Upper lobe of right lung (tissue), 1 donor: ENCODE measurements around the gene HES2. TPM values are rescaled to one million over a fixed set of nuclear protein-coding genes. Genes with fewer than 3 reads are reported as not detected.

ENCODE experiments used
- ATAC-seq: fragments of 200-7000 bp; cut with Tn5 transposase; one replicate; pipeline ENCODE4 v1.9.1; 2020; ENCODE audit warnings: mild to moderate bottlenecking, moderate library complexity
- DNase-seq: peaks from one replicate; pipeline ENCODE4 v3.0.0-alpha.2; 2020
- H3K27ac ChIP-seq: fragments of 200-600 bp; one replicate; pipeline ENCODE4 v1.8.0; 2022
- H3K27me3 ChIP-seq: fragments of 200-600 bp; one replicate; pipeline ENCODE4 v1.8.0; 2022; ENCODE audit warnings: mild to moderate bottlenecking
- H3K36me3 ChIP-seq: fragments of 200-600 bp; one replicate; pipeline ENCODE4 v1.8.0; 2022
- H3K4me1 ChIP-seq: fragments of 200-600 bp; one replicate; pipeline ENCODE4 v1.8.0; 2022
- H3K4me3 ChIP-seq: fragments of 200-600 bp; one replicate; pipeline ENCODE4 v1.8.0; 2022; ENCODE audit warnings: mild to moderate bottlenecking
- H3K9me3 ChIP-seq: fragments of 200-600 bp; one replicate; pipeline ENCODE4 v1.8.0; 2022
- intact Hi-C: fragments of 100-400 bp; cut with DNase I; formaldehyde crosslinking; loops from one replicate; pipeline ENCODE4 v1.11.0; 2022
- total RNA-seq: library from RNA; stranded (reverse); fragmentation: NEBNext Ultra II Directional; extraction: Animal tissue kit (Norgen Biotek cat#: 25700); gene quantifications from one replicate; pipeline ENCODE4 v1.2.1, GENCODE V29; 2021
- TF ChIP-seq, protein P1 (sequence below): fragments of 200-600 bp; IDR thresholded peaks from one replicate; pipeline ENCODE4 v1.8.0; 2022; ENCODE audit warnings: antibody characterized with exemption
- donor health status: DM: no; HTN: yes; CAD: no; lungs with severe emphysema.

Gene HES2
- total RNA-seq, 1 donor from 2014 or later: 5.7 TPM

DNA sequence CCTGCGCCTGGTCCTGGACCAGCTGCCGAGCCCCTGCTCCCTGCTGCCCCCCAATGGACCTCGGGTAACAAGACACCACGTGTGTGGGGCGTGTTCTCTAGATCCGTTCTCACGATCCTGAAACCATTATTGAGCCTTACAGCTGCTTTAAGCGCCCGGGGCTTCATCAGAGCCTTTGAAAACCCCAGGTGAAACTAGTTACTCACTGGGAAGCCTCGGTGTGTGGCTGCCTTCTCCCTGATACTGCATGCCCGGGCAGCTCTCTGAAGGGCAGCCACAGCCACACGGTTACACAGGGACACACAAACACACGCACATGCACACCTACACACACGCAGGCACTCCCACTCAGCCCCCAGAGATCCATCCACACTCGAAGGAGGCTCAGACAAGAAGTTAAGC lies 5.3 kb downstream of the HES2 start:
- ATAC-seq: peak; percentile 69
- Histone ChIP-seq H3K4me1 (peaks cover 5% of the 10 kb centered on the region), H3K9me3 (no peaks in the 10 kb centered on the region), H3K27me3 (peaks cover 52% of the 10 kb centered on the region), H3K36me3 (no peaks in the 10 kb centered on the region), H3K27ac (no peak overlapping the region), H3K4me3 (no peak overlapping the region)
- TF ChIP-seq, protein P1, sequence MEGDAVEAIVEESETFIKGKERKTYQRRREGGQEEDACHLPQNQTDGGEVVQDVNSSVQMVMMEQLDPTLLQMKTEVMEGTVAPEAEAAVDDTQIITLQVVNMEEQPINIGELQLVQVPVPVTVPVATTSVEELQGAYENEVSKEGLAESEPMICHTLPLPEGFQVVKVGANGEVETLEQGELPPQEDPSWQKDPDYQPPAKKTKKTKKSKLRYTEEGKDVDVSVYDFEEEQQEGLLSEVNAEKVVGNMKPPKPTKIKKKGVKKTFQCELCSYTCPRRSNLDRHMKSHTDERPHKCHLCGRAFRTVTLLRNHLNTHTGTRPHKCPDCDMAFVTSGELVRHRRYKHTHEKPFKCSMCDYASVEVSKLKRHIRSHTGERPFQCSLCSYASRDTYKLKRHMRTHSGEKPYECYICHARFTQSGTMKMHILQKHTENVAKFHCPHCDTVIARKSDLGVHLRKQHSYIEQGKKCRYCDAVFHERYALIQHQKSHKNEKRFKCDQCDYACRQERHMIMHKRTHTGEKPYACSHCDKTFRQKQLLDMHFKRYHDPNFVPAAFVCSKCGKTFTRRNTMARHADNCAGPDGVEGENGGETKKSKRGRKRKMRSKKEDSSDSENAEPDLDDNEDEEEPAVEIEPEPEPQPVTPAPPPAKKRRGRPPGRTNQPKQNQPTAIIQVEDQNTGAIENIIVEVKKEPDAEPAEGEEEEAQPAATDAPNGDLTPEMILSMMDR: peak; percentile 37
- DNase-seq: no peak
- intact Hi-C loops: no loop called here

- TF ChIP-seq, protein P1: no peak
- H3K9me3 ChIP-seq: no peaks in the 10 kb centered on the region
- no peak overlapping the region for H3K4me3 ChIP-seq
- intact Hi-C loops: no loop called here
- H3K27ac ChIP-seq: no peak overlapping the region
- peaks cover 42% of the 10 kb centered on the region for H3K27me3 ChIP-seq
- DNase-seq (no peak), ATAC-seq (no peak)
- no peaks in the 10 kb centered on the region for H3K4me1 ChIP-seq
- H3K36me3 ChIP-seq: no peaks in the 10 kb centered on the region
These were observed 6.8 kb downstream of the HES2 start for GRCh38 chr1:6412896-6413295.

DNA sequence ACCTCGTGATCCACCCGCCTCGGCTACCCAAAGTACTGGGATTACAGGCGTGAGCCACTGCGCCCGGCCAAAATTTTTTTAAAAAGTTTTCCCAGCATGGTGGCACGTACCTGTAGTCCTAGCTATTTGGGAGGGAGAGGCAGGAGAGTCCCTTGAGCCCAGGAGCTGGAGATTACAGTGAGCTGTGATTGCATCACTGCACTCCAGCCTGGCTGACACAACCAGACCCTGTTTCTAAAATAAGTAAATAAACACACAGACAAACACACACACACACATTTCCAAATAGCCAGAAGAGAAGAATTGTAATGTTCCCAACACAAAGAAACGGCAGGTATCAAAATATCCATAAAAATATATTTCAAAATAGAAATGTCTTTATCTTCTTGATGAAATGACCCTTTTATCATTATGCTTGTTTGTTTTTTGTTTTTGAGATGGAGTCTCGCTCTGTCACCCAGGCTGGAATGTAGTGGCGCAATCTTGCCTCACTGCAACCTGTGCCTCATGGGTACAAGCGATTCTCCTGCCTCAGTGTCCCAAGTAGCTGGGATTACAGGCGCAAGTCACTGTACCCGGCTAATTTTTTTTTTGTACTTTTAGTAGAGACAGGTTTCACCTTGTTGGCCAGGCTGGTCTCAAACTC lies 9.3 kb downstream of the HES2 start:
- H3K36me3 ChIP-seq: no peaks in the 10 kb centered on the region
- no peak overlapping the region for H3K27ac ChIP-seq
- TF ChIP-seq, protein P1: no peak
- no peaks in the 10 kb centered on the region for H3K4me1 ChIP-seq
- H3K9me3 ChIP-seq: no peaks in the 10 kb centered on the region
- no peak for ATAC-seq
- intact Hi-C loops: no loop called here
- H3K4me3 ChIP-seq: no peak overlapping the region
- H3K27me3 ChIP-seq: peaks cover 20% of the 10 kb centered on the region
- DNase-seq: no peak

DNA sequence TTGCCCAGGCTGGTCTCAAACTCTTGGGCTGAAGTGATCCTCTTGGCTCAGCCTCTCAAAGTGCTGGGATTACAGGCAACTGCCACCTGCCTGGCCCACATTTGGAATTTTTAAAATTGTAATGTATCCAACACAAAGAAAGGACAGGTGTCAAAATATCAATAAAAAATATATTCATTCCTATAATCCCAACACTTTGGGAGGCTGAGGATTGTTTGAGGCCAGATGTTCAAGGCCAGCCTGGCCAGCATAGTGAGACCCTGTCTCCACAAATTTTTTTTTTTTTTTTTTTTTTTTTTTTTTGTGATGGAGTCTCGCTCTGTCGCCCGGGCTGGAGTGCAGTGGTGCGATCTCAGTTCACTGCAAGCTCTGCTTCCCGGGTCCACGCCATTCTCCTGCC lies 10.0 kb downstream of the HES2 start:
- H3K9me3 ChIP-seq: no peaks in the 10 kb centered on the region
- H3K36me3 ChIP-seq: no peaks in the 10 kb centered on the region
- DNase-seq (no peak), ATAC-seq (no peak)
- no peaks in the 10 kb centered on the region for H3K4me1 ChIP-seq
- intact Hi-C loops: loop anchor here (10.0 kb wide), 1 partner anchor 165 kb away; the partner anchor contains the start of gene HES3
- TF ChIP-seq, protein P1: no peak
- peaks cover 20% of the 10 kb centered on the region for H3K27me3 ChIP-seq
- H3K4me3 ChIP-seq: no peak overlapping the region
- no peak overlapping the region for H3K27ac ChIP-seq

GRCh38 chr1:6409053-6409452 lies 10.7 kb downstream of the HES2 start:
- Histone ChIP-seq H3K27me3 (peaks cover 15% of the 10 kb centered on the region), H3K9me3 (no peaks in the 10 kb centered on the region), H3K36me3 (no peaks in the 10 kb centered on the region), H3K4me1 (no peaks in the 10 kb centered on the region), H3K27ac (no peak overlapping the region), H3K4me3 (no peak overlapping the region)
- TF ChIP-seq, protein P1: no peak
- ATAC-seq (no peak), DNase-seq (no peak)
- intact Hi-C loops: loop anchor here (10.0 kb wide), 1 partner anchor 164 kb away; the partner anchor contains the start of gene HES3
